Nephron (organoid): ENCODE results near the gene GBA3.

Experiments
- H3K27ac Mint-ChIP-seq, 3 experiments: 2 replicates each; pipeline ENCODE4 v1.8.0; 2020; ENCODE audit warnings: mixed read lengths in 3 of 3, mild to moderate bottlenecking in 2 of 3, moderate library complexity in 1 of 3
- H3K27me3 Mint-ChIP-seq: 2 replicates; pipeline ENCODE4 v1.8.0; 2021; ENCODE audit warnings: low read depth, mild to moderate bottlenecking, moderate library complexity, mixed read lengths
- H3K36me3 Mint-ChIP-seq: 2 replicates; pipeline ENCODE4 v1.8.0; 2020; ENCODE audit warnings: low read depth, mixed read lengths
- H3K4me1 Mint-ChIP-seq: 2 replicates; pipeline ENCODE4 v1.8.0; 2020; ENCODE audit warnings: mixed read lengths
- H3K4me3 Mint-ChIP-seq, 3 experiments: 2 replicates each; pipeline ENCODE4 v1.8.0; 2020; ENCODE audit warnings: mild to moderate bottlenecking in 3 of 3, mixed read lengths in 3 of 3, moderate library complexity in 2 of 3
- H3K9me3 Mint-ChIP-seq: 2 replicates; pipeline ENCODE4 v1.8.0; 2020; ENCODE audit warnings: mixed read lengths
- TF ChIP-seq, protein P1 (sequence below), 3 experiments: fragments of 200-600 bp; sonication (generic); IDR thresholded peaks; one replicate each; pipeline ENCODE4 v1.5.0; 2021; ENCODE audit warnings: antibody characterized with exemption in 3 of 3; ENCODE audit not compliant: unreplicated experiment in 3 of 3

The GBA3 gene

DNA sequence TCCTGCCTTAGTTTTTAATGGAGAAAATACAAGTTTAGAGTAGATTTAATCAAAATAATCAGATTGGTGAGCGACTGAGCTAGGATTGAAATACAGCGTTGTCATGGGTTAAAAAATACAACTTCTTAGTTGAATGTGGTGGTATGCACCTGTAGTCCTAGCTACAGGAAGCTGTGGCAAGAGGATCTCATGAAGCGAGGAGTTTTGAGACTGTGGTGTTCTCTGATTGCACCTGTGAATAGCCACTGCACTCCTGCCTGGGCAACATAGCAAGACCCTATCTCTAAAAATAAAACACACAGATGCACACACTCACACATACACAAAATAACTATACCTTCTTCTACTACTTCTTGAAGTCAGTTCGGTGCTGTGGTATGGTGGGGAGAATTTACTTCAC is 19.8 kb upstream of the GBA3 start:
- Mint-ChIP-seq H3K9me3 (no peaks in the 10 kb centered on the region), H3K27me3 (peaks cover 8% of the 10 kb centered on the region), H3K27ac (no peak overlapping the region), H3K36me3 (no peaks in the 10 kb centered on the region), H3K4me3 (no peak overlapping the region), H3K4me1 (peaks cover 35% of the 10 kb centered on the region)
- TF ChIP-seq, protein P1, sequence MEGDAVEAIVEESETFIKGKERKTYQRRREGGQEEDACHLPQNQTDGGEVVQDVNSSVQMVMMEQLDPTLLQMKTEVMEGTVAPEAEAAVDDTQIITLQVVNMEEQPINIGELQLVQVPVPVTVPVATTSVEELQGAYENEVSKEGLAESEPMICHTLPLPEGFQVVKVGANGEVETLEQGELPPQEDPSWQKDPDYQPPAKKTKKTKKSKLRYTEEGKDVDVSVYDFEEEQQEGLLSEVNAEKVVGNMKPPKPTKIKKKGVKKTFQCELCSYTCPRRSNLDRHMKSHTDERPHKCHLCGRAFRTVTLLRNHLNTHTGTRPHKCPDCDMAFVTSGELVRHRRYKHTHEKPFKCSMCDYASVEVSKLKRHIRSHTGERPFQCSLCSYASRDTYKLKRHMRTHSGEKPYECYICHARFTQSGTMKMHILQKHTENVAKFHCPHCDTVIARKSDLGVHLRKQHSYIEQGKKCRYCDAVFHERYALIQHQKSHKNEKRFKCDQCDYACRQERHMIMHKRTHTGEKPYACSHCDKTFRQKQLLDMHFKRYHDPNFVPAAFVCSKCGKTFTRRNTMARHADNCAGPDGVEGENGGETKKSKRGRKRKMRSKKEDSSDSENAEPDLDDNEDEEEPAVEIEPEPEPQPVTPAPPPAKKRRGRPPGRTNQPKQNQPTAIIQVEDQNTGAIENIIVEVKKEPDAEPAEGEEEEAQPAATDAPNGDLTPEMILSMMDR (IDR thresholded peaks at IDR 0.05; ENCODE audit: unreplicated experiment in 3 of 3): no peak

DNA sequence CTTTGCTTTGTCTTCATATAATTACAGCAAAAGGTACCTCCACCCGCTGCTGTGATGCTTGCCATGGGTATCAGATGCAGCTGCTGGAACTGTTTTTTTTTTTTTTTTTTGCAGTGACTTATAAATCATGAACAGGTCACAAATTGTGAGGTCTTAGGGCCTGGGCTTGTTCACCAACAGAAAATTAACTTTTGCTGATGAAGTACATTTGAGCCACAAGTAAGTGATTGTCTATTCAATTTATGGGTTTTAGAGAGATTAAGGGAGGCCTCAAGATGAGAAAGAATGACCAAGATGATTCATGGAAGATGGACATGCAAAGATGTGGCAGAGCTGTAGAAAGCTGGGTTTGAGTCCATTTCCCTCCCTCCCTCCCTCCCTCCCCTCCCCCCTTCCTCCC is 18.0 kb upstream of the GBA3 start:
- TF ChIP-seq, protein P1 (IDR thresholded peaks at IDR 0.05; ENCODE audit: unreplicated experiment in 3 of 3): no peak
- H3K27ac Mint-ChIP-seq: no peak overlapping the region
- H3K4me3 Mint-ChIP-seq: no peak overlapping the region
- no peaks in the 10 kb centered on the region for H3K36me3 Mint-ChIP-seq
- peaks cover 34% of the 10 kb centered on the region for H3K4me1 Mint-ChIP-seq
- H3K9me3 Mint-ChIP-seq: no peaks in the 10 kb centered on the region
- H3K27me3 Mint-ChIP-seq: peaks cover 8% of the 10 kb centered on the region

DNA sequence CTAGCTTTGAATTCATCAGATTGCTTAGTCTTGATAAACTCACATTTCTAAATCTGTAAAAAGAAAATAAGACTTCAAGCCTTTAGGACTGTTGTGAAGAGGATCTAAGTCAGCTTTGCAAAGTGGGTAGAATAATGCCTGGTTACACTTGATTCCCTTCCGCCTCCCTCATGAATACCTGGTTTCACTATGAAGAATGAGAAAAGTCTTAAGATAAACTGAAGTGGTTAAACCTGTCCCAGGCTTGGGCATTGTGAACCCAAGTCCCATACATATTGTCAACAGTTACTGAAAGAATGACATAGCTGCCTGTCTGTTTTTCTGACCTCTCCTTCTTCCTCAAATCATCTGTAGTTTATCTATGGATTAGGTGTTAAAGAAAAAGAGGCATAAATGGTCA is 16.7 kb upstream of the GBA3 start:
- Mint-ChIP-seq H3K4me3 (no peak overlapping the region), H3K9me3 (no peaks in the 10 kb centered on the region), H3K4me1 (peaks cover 44% of the 10 kb centered on the region), H3K27ac (no peak overlapping the region), H3K27me3 (peaks cover 8% of the 10 kb centered on the region), H3K36me3 (no peaks in the 10 kb centered on the region)
- TF ChIP-seq, protein P1 (IDR thresholded peaks at IDR 0.05; ENCODE audit: unreplicated experiment in 3 of 3): no peak

DNA sequence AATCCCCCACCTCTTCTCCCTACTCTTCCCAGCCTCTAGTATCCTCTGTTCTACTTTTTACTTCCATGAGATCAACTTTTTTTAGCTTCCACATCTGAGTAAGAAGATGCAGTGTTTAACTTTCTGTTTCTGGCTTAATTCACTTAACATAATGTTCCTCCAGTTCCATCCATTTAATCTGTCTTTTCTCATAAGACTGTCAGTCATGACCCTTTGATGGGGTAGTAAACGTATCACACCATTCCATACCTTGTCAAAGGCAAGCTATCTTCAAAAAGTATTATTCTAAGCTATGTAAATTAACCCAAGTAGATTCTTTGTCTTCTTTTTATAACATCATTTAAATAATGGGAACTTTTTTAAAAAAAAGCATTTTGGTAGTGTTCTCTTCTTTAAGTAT is 15.0 kb upstream of the GBA3 start:
- Mint-ChIP-seq H3K27me3 (peaks cover 5% of the 10 kb centered on the region), H3K4me1 (peaks cover 54% of the 10 kb centered on the region), H3K27ac (peak overlapping the region in 1 of 3 experiments; percentile 2), H3K36me3 (no peaks in the 10 kb centered on the region), H3K4me3 (no peak overlapping the region), H3K9me3 (no peaks in the 10 kb centered on the region)
- TF ChIP-seq, protein P1 (IDR thresholded peaks at IDR 0.05; ENCODE audit: unreplicated experiment in 3 of 3): no peak

DNA sequence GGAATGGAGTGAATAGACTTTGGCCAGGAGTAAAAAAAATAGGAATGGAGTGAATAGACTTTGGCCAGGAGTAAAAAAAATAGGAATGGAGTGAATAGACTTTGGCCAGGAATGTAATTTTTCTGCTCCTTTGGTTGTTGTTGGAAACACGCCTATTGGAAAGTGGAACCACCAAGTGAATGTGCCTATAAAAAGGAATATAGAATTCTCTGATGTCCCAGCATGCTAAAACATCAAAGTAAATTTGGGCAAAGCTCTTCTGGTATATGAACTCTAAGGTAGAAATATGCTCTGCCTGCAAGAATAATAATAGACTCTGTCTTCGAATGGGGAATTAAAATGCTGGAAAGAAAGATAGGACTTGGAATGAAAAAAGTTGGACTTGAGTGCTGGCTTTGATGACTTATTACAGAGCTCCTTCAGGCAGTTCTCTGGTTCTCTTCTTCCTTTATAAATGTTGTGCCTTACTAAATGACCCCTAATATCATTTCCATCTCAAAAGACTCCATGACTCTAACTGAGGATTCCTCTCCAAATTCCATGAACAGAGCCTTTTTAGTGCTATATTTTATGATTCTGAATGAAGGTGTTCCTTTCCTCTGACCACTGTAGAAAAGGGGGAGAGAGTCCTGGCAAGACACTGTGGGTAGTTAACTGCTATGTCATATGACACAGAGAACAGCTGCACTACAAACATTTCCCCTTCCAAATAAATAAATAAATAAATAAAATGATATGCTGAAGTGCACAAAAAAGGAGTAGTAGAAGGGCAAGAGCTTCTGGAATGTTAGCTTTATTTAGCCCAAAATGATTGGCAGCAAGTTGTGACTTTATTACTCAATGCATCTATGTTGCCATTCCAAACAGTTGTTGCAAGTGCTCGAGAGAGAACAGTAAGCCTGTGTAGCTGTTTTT is 13.5 kb upstream of the GBA3 start:
- TF ChIP-seq, protein P1 (IDR thresholded peaks at IDR 0.05; ENCODE audit: unreplicated experiment in 3 of 3): no peak
- H3K36me3 Mint-ChIP-seq: no peaks in the 10 kb centered on the region
- H3K27ac Mint-ChIP-seq: peak overlapping the region; percentile 49 to 92 (median 53)
- peaks cover 3% of the 10 kb centered on the region for H3K27me3 Mint-ChIP-seq
- H3K4me3 Mint-ChIP-seq: peak overlapping the region in 1 of 3 experiments; percentile 9
- H3K9me3 Mint-ChIP-seq: no peaks in the 10 kb centered on the region
- H3K4me1 Mint-ChIP-seq: peaks cover 54% of the 10 kb centered on the region
